Smooth muscle cell (in vitro differentiated cells): ENCODE results near the gene ACP7. TPM values are rescaled to one million over a fixed set of nuclear protein-coding genes. Genes with fewer than 3 reads are reported as not detected.

Experiments
- DNase-seq: peaks from one replicate; lab custom pipeline; 2025; ENCODE audit not compliant: unreplicated experiment; lab: John Stamatoyannopoulos, UW
- H2AFZ ChIP-seq: fragments of 200-600 bp; sonication (generic); 2 replicates; pipeline ENCODE4 v1.6.0; 2016; ENCODE audit warnings: antibody characterized with exemption, low read depth, mild to moderate bottlenecking
- H3F3A ChIP-seq: fragments of 200-600 bp; sonication (generic); 2 replicates; pipeline ENCODE4 v1.6.0; 2017; ENCODE audit warnings: antibody characterized with exemption, low read depth
- H3K27ac ChIP-seq: fragments of 200-600 bp; sonication (generic); 2 replicates; pipeline ENCODE4 v1.5.1; 2016; ENCODE audit warnings: low read depth, mild to moderate bottlenecking
- H3K27me3 ChIP-seq: fragments of 200-600 bp; sonication (generic); 2 replicates; pipeline ENCODE4 v1.6.1; 2016; ENCODE audit warnings: low read depth, mild to moderate bottlenecking
- H3K36me3 ChIP-seq: fragments of 200-600 bp; sonication (generic); 2 replicates; pipeline ENCODE4 v1.5.1; 2016; ENCODE audit warnings: low read depth
- H3K4me1 ChIP-seq: fragments of 200-600 bp; sonication (generic); 2 replicates; pipeline ENCODE4 v1.5.1; 2016; ENCODE audit warnings: low read depth
- H3K4me2 ChIP-seq: fragments of 200-600 bp; sonication (generic); 2 replicates; pipeline ENCODE4 v1.6.0; 2016; ENCODE audit warnings: mild to moderate bottlenecking
- H3K4me3 ChIP-seq: fragments of 200-600 bp; sonication (generic); 2 replicates; pipeline ENCODE4 v1.5.1; 2016; ENCODE audit warnings: mild to moderate bottlenecking
- H3K79me2 ChIP-seq: fragments of 200-600 bp; sonication (generic); 2 replicates; pipeline ENCODE4 v1.6.0; 2016; ENCODE audit warnings: low read depth, mild to moderate bottlenecking
- H3K9ac ChIP-seq: fragments of 200-600 bp; sonication (generic); 2 replicates; pipeline ENCODE4 v1.6.0; 2016; ENCODE audit warnings: low read depth
- H3K9me3 ChIP-seq: fragments of 200-600 bp; sonication (generic); replicated peaks from 2 replicates; pipeline ENCODE4 v1.5.1; 2016; ENCODE audit warnings: low read depth
- H4K20me1 ChIP-seq: fragments of 200-600 bp; sonication (generic); 2 replicates; pipeline ENCODE4 v1.6.0; 2016; ENCODE audit warnings: low read depth
- WGBS: methylation state at CpG from one replicate; pipeline ENCODE4 v1.1.7; 2016; ENCODE audit warnings: low lambda C conversion rate; 5-methylcytosine and 5-hydroxymethylcytosine counted together
- polyA plus RNA-seq: library from polyadenylated mRNA; unstranded; fragments of >200 nt; fragmentation: Nextera tagmentation; extraction: Ambion mirVana; gene quantifications from 2 replicates; pipeline ENCODE4 v1.2.1, GENCODE V29; 2016
- total RNA-seq: library from RNA; depleted of rRNA; stranded (reverse); fragments of >200 nt; gene quantifications from 2 replicates; pipeline ENCODE4 v1.2.3, GENCODE V29; 2014
- TF ChIP-seq, protein P1 (sequence below): fragments of 200-600 bp; sonication (generic); IDR thresholded peaks from 2 replicates; pipeline ENCODE4 v1.5.1; 2017; ENCODE audit warnings: borderline replicate concordance, mild to moderate bottlenecking, antibody characterized with exemption; ENCODE audit not compliant: insufficient read depth, poor library complexity, severe bottlenecking

ACP7 gene
- total and polyA plus RNA-seq, 2 experiments from 2014 or later, result 2.2 TPM; not detected in 1

DNA sequence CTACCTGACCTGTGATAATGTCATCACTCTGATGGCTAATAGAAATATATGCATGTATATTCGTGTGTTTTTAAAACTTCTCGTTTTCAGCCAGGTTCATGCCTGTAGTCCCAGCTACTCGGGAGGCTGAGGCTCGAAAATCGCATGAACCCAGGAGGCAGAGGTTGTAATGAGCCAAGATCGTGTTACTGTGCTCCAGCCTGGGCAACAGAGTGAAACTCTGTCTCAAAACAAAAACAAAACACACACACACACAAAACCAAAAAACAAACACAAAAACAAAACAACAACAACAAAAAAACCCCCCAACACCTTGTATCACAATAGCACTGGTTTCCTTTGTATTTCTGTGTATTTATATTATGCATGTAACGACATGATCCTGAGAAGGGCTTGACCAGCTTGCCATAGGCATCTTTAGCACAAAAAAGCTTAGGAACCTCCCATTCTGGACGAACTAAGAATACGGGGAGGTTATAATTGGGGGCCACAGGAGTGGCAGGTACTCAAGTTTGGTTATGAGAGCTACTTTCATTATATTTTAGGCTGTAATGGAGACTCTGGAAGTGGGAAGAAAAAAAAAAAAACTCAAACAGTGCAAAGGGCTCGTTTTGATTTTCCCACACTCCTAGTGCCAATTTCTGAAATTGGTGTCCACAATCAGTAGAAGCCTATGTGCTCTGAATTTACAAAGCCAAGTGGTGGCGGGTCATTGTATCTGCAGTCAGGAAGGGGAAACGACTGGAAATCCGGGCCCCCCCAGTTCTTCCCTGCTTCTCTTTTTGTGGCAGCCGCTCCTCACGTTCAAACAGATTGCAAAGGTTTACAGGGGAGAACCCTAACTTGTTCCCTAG lies 1.2 kb upstream of the ACP7 start:
- H3K9me3 ChIP-seq, result no peaks in the 10 kb centered on the region
- H3K4me3 ChIP-seq, result no peak overlapping the region
- TF ChIP-seq, protein P1, sequence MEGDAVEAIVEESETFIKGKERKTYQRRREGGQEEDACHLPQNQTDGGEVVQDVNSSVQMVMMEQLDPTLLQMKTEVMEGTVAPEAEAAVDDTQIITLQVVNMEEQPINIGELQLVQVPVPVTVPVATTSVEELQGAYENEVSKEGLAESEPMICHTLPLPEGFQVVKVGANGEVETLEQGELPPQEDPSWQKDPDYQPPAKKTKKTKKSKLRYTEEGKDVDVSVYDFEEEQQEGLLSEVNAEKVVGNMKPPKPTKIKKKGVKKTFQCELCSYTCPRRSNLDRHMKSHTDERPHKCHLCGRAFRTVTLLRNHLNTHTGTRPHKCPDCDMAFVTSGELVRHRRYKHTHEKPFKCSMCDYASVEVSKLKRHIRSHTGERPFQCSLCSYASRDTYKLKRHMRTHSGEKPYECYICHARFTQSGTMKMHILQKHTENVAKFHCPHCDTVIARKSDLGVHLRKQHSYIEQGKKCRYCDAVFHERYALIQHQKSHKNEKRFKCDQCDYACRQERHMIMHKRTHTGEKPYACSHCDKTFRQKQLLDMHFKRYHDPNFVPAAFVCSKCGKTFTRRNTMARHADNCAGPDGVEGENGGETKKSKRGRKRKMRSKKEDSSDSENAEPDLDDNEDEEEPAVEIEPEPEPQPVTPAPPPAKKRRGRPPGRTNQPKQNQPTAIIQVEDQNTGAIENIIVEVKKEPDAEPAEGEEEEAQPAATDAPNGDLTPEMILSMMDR, result no peak
- no peaks in the 10 kb centered on the region for H3K79me2 ChIP-seq
- no peaks in the 10 kb centered on the region for H3K36me3 ChIP-seq
- no peaks in the 10 kb centered on the region for H3F3A ChIP-seq
- H3K9ac ChIP-seq, result no peak overlapping the region
- no peak overlapping the region for H3K27ac ChIP-seq
- 72% methylated on average over 15 of the region's 15 CpGs for WGBS
- H3K27me3 ChIP-seq, result peaks cover 70% of the 10 kb centered on the region
- no peak for DNase-seq
- no peak overlapping the region for H3K4me2 ChIP-seq
- H2AFZ ChIP-seq, result no peak overlapping the region
- no peaks in the 10 kb centered on the region for H3K4me1 ChIP-seq
- no peaks in the 10 kb centered on the region for H4K20me1 ChIP-seq

DNA sequence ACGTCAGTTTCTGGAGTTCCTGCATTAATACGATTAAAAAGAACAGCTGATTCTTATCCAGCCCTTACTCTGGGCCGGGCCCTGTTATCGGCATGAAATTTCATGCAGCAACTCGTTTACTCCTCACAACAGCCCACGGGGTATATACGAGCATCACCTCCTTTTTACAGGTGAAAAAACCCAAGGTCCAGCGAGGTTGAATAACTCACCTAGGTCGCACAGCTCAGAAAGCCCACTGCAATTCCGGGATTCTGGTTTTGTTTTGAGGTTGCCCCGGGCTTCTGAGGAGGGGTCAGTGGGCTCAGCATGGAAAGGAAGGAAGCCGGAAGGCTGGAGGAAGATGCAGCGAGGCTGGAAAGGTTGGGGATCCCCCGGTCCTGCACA lies 577 bp upstream of the ACP7 start:
- Histone ChIP-seq H2AFZ (no peak overlapping the region), H3K4me3 (peak overlapping the region; percentile 38)
- TF ChIP-seq, protein P1, result no peak

DNA sequence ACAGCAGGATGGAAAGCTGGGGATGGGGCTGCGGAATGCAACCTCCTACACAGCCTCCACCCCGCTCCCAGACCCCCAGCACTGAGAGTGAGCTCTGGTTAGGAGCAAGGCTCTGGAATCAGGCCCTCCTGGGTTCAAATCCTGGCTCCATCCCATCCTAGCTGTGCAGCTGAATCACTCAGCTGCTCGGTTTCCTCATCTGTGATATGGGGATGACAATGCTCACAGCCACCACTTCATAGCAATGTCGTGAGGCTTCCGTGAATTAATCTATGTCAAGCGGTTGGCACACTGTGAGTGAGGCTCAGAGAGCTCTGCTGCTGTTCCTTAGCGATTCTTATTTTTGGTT lies 538 bp downstream of the ACP7 start:
- H3K27me3 ChIP-seq, result peaks cover 82% of the 10 kb centered on the region
- H3K79me2 ChIP-seq, result no peaks in the 10 kb centered on the region
- H3F3A ChIP-seq, result no peaks in the 10 kb centered on the region
- no peak for DNase-seq
- no peaks in the 10 kb centered on the region for H3K9me3 ChIP-seq
- no peaks in the 10 kb centered on the region for H3K4me1 ChIP-seq
- no peaks in the 10 kb centered on the region for H4K20me1 ChIP-seq
- 49% methylated on average over 7 of the region's 7 CpGs for WGBS
- no peaks in the 10 kb centered on the region for H3K36me3 ChIP-seq
- no peak overlapping the region for H3K4me3 ChIP-seq
- TF ChIP-seq, protein P1, result no peak
- no peak overlapping the region for H3K4me2 ChIP-seq
- H3K27ac ChIP-seq, result no peak overlapping the region
- H3K9ac ChIP-seq, result no peak overlapping the region
- no peak overlapping the region for H2AFZ ChIP-seq

More for the DNA sequence above, 577 bp upstream of the ACP7 start:
- H3K4me2 ChIP-seq, result peak overlapping the region; percentile 61
- H4K20me1 ChIP-seq, result no peaks in the 10 kb centered on the region
- DNase-seq, result no peak
- no peak overlapping the region for H3K27ac ChIP-seq
- no peaks in the 10 kb centered on the region for H3K4me1 ChIP-seq
- no peaks in the 10 kb centered on the region for H3F3A ChIP-seq
- H3K9ac ChIP-seq, result no peak overlapping the region
- no peaks in the 10 kb centered on the region for H3K36me3 ChIP-seq
- 40% methylated on average over 14 of the region's 14 CpGs for WGBS
- H3K79me2 ChIP-seq, result no peaks in the 10 kb centered on the region
- no peaks in the 10 kb centered on the region for H3K9me3 ChIP-seq
- peaks cover 75% of the 10 kb centered on the region for H3K27me3 ChIP-seq

DNA sequence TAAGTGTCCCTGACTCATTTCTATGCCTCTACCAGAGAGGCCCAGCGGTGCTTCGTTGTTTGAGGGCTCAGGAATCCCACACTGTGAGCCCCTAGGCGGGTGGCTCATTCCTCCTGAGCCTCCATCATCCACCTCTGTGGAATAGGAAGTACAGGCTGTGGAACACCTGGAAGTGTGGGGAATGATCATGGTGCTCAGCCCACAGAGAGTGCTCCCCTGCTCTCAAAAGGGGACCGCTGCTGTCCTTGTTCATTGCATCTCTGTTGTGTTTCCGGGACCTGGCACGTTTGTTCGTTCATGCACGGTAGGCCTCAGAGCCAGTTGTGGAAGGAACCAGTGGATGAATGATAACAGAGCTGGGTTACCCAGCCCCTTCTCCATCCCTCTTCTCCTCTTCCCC lies 1.2 kb downstream of the ACP7 start:
- Histone ChIP-seq H3F3A (no peaks in the 10 kb centered on the region), H3K4me1 (no peaks in the 10 kb centered on the region), H2AFZ (no peak overlapping the region), H4K20me1 (no peaks in the 10 kb centered on the region), H3K9me3 (no peaks in the 10 kb centered on the region), H3K36me3 (no peaks in the 10 kb centered on the region), H3K27ac (no peak overlapping the region), H3K9ac (no peak overlapping the region), H3K79me2 (no peaks in the 10 kb centered on the region), H3K27me3 (peaks cover 85% of the 10 kb centered on the region), H3K4me3 (no peak overlapping the region), H3K4me2 (no peak overlapping the region)
- DNase-seq, result no peak
- WGBS, result 91% methylated on average over 8 of the region's 8 CpGs
- TF ChIP-seq, protein P1, result no peak
